Measurements from ENCODE around the gene SLC15A1.

Gene SLC15A1

DNA sequence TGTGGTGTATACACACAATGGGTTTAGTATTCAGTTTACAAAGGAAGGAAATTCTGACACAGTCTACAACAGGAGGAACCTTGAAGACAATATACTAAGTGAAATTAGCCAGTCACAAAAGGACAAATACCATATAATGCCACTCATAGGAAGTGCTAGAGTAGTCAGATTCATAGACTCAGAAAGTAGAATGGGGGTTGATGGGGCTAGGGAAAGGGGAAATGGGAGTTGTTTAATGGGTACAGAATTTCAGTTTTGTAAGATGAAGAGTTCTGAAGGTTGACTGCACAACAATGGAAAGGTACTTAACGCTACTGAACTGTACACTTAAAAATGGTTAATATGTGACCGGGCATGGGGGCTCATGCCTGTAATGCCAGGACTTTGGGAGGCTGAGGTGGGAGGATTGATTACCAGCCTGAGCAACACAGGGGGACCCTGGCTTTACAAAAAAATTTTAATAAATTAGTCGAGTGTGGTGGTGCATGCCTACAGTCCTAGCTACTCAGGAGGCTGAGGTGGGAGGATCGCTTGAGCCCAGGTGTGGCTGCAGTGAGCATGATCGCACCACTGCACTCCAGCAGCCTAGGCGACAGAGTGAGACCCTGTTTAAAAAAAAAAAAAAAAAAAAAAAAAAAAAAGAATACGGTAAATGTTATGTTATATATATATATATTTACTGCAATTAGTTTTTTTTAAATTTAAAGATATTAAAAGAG is 45.0 kb downstream of the SLC15A1 start (continued):
- TF ChIP-seq, protein P1, sequence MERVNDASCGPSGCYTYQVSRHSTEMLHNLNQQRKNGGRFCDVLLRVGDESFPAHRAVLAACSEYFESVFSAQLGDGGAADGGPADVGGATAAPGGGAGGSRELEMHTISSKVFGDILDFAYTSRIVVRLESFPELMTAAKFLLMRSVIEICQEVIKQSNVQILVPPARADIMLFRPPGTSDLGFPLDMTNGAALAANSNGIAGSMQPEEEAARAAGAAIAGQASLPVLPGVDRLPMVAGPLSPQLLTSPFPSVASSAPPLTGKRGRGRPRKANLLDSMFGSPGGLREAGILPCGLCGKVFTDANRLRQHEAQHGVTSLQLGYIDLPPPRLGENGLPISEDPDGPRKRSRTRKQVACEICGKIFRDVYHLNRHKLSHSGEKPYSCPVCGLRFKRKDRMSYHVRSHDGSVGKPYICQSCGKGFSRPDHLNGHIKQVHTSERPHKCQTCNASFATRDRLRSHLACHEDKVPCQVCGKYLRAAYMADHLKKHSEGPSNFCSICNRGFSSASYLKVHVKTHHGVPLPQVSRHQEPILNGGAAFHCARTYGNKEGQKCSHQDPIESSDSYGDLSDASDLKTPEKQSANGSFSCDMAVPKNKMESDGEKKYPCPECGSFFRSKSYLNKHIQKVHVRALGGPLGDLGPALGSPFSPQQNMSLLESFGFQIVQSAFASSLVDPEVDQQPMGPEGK (tag by site-specific recombination; IDR thresholded peaks at IDR 0.05) = no peak
- TF ChIP-seq ZSCAN16 (tag by site-specific recombination; IDR thresholded peaks at IDR 0.05) = no peak
- TF ChIP-seq ZNF121 (tag by site-specific recombination; IDR thresholded peaks at IDR 0.05) = no peak
- TF ChIP-seq ZBTB48 (tag by site-specific recombination; IDR thresholded peaks at IDR 0.05) = no peak

DNA sequence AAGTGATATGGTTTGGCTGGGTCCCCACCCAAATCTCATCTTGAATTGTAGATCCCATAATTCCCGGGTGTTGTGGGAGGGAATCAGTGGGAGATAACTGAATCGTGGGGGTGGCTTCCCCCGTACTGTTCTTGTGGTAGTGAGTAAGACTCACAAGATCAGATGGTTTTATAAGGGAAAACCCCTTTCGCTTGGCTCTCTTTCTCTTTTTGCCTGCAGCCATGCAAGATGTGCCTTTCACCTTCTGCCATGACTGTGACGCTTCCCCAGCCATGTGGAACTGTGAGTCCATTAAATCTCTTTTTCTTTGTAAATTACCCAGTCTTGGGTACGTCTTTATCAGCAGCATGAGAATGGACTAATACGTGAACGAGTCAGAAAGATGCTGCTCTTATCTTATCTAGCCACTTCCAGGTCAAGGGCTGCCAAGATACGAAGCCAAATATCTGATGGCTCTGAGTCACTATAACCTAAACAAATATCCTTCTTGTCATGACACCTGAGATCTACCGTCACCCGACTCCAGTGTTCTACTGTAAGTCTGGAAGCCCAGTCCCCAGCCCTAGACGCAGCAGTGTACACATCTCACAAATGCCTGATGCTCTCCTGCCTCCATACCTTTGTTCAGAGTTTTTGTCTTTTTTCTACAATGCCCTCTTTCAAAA is 45.9 kb downstream of the SLC15A1 start:
- no peaks in the 10 kb centered on the region for H3K36me3 ChIP-seq (ENCODE audit: control insufficient read depth in 2 of 2, insufficient read depth in 1 of 2, low read length in 2 of 2)
- TF ChIP-seq, protein P2, sequence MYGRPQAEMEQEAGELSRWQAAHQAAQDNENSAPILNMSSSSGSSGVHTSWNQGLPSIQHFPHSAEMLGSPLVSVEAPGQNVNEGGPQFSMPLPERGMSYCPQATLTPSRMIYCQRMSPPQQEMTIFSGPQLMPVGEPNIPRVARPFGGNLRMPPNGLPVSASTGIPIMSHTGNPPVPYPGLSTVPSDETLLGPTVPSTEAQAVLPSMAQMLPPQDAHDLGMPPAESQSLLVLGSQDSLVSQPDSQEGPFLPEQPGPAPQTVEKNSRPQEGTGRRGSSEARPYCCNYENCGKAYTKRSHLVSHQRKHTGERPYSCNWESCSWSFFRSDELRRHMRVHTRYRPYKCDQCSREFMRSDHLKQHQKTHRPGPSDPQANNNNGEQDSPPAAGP (tag by site-specific recombination; IDR thresholded peaks at IDR 0.05) = no peak
- peak; percentile 29; the same call in 1 of the 2 replicates for TF ChIP-seq EGR2 (tag by site-specific recombination; IDR thresholded peaks at IDR 0.05; ENCODE audit: low read depth)
- no peak for TF ChIP-seq KLF16 (tag by site-specific recombination; IDR thresholded peaks at IDR 0.05)
- TF ChIP-seq OSR2 (tag by site-specific recombination; IDR thresholded peaks at IDR 0.05) = no peak
- 0 out of 2 replicates have a peak, but pooled peaks have one; percentile 35 for TF ChIP-seq PRDM1 (tag by site-specific recombination; IDR thresholded peaks at IDR 0.05)
- TF ChIP-seq ZNF544 (tag by site-specific recombination; IDR thresholded peaks at IDR 0.05) = no peak
- TF ChIP-seq ZFHX2 (tag by site-specific recombination; conservative IDR thresholded peaks at IDR 0.05) = peak; percentile 76
- no peak for TF ChIP-seq ZNF416 (tag by site-specific recombination; IDR thresholded peaks at IDR 0.05)
- POLR2A ChIA-PET = no interaction called here
- H3K9me3 ChIP-seq (ENCODE audit: control insufficient read depth, insufficient read depth, low read depth, low read length) = no peaks in the 10 kb centered on the region
- H3K4me3 ChIP-seq (ENCODE audit: low read depth, low read length) = no peak overlapping the region
- H3K4me1 ChIP-seq (ENCODE audit: control insufficient read depth, insufficient read depth, low read length) = no peaks in the 10 kb centered on the region; the same call in 1 of the 2 replicates
- CTCF ChIA-PET = interaction anchor here (0.6 kb wide), 1 partner anchor 16 kb away, joined by 3 read pairs; no protein-coding TSS in a partner anchor
- no peak overlapping the region for H3K27ac ChIP-seq (ENCODE audit: extremely low read depth, low read depth, low read length)

DNA sequence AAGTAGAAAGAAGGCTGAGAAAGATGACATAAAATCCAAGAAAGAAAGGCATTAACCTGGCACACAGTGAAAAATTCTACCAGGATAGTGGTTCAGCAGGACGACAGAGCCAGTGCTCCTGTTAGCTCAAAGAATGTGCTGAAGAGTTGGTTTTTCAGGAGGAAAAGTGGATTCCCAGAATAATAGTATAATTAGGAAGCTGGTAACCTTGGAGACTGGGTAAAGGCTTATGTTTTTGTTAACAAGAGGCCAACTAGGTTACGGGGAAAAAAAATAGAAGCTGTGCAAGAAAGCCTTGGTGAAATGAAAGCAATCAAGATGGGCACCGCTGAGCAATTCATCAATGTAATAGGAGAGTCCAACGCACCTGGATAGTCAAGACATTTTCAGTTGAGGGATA is 54.7 kb downstream of the SLC15A1 start:
- Histone ChIP-seq H3K4me3 (ENCODE audit: low read depth, low read length) (no peak overlapping the region), H3K27ac (ENCODE audit: extremely low read depth, low read depth, low read length) (no peak overlapping the region), H3K4me1 (ENCODE audit: control insufficient read depth, insufficient read depth, low read length) (no peaks in the 10 kb centered on the region), H3K36me3 (ENCODE audit: control insufficient read depth in 2 of 2, insufficient read depth in 1 of 2, low read length in 2 of 2) (no peaks in the 10 kb centered on the region), H3K9me3 (ENCODE audit: control insufficient read depth, insufficient read depth, low read depth, low read length) (no peaks in the 10 kb centered on the region)
- ChIA-PET POLR2A (no interaction called here), CTCF (interaction anchor here (0.7 kb wide), 1 partner anchor 86 kb away, joined by 3 read pairs; no protein-coding TSS in a partner anchor)
- no peak for TF ChIP-seq ZNF155 (tag by site-specific recombination; IDR thresholded peaks at IDR 0.05)
- no peak for TF ChIP-seq ZNF140 (tag by site-specific recombination; IDR thresholded peaks at IDR 0.05)
- no peak for TF ChIP-seq OSR2 (tag by site-specific recombination; IDR thresholded peaks at IDR 0.05)
- no peak for TF ChIP-seq ZNF10 (tag by site-specific recombination; IDR thresholded peaks at IDR 0.05)
- no peak for TF ChIP-seq ZNF138 (tag by site-specific recombination; IDR thresholded peaks at IDR 0.05; ENCODE audit: borderline replicate concordance)
- no peak for TF ChIP-seq REPIN1 (tag by site-specific recombination; IDR thresholded peaks at IDR 0.05; ENCODE audit: low read depth)
- no peak for TF ChIP-seq ZNF785 (tag by site-specific recombination; IDR thresholded peaks at IDR 0.05)
- no peak for TF ChIP-seq ZNF658 (tag by site-specific recombination; IDR thresholded peaks at IDR 0.05)
- TF ChIP-seq, protein P3, sequence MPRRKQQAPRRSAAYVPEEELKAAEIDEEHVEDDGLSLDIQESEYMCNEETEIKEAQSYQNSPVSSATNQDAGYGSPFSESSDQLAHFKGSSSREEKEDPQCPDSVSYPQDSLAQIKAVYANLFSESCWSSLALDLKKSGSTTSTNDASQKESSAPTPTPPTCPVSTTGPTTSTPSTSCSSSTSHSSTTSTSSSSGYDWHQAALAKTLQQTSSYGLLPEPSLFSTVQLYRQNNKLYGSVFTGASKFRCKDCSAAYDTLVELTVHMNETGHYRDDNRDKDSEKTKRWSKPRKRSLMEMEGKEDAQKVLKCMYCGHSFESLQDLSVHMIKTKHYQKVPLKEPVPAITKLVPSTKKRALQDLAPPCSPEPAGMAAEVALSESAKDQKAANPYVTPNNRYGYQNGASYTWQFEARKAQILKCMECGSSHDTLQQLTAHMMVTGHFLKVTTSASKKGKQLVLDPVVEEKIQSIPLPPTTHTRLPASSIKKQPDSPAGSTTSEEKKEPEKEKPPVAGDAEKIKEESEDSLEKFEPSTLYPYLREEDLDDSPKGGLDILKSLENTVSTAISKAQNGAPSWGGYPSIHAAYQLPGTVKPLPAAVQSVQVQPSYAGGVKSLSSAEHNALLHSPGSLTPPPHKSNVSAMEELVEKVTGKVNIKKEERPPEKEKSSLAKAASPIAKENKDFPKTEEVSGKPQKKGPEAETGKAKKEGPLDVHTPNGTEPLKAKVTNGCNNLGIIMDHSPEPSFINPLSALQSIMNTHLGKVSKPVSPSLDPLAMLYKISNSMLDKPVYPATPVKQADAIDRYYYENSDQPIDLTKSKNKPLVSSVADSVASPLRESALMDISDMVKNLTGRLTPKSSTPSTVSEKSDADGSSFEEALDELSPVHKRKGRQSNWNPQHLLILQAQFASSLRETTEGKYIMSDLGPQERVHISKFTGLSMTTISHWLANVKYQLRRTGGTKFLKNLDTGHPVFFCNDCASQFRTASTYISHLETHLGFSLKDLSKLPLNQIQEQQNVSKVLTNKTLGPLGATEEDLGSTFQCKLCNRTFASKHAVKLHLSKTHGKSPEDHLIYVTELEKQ (tag by site-specific recombination; IDR thresholded peaks at IDR 0.05; ENCODE audit: borderline replicate concordance) = no peak
- no peak for TF ChIP-seq OVOL3 (tag by site-specific recombination; IDR thresholded peaks at IDR 0.05)
- TF ChIP-seq, protein P4, sequence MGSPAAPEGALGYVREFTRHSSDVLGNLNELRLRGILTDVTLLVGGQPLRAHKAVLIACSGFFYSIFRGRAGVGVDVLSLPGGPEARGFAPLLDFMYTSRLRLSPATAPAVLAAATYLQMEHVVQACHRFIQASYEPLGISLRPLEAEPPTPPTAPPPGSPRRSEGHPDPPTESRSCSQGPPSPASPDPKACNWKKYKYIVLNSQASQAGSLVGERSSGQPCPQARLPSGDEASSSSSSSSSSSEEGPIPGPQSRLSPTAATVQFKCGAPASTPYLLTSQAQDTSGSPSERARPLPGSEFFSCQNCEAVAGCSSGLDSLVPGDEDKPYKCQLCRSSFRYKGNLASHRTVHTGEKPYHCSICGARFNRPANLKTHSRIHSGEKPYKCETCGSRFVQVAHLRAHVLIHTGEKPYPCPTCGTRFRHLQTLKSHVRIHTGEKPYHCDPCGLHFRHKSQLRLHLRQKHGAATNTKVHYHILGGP (tag by site-specific recombination; IDR thresholded peaks at IDR 0.05) = no peak
- no peak for TF ChIP-seq ZNF394 (tag by site-specific recombination; IDR thresholded peaks at IDR 0.05; ENCODE audit: borderline replicate concordance)
- TF ChIP-seq ZNF354C (tag by site-specific recombination; IDR thresholded peaks at IDR 0.05; ENCODE audit: borderline replicate concordance, low read depth) = no peak
- no peak for TF ChIP-seq ZNF501 (tag by site-specific recombination; IDR thresholded peaks at IDR 0.05)
- TF ChIP-seq YY2 (tag by site-specific recombination; IDR thresholded peaks at IDR 0.05) = no peak

Measured in HEK293 (cell line).